Vagina (tissue), 2 donors: Measurements from ENCODE around the gene THSD7A.

Source experiments
- POLR2A ChIP-seq, 2 donors: fragments of 450-650 bp; IDR thresholded peaks; one replicate each; pipeline ENCODE4 v1.6.1; 2017; ENCODE audit warnings: antibody characterized with exemption in 2 of 2, mild to moderate bottlenecking in 2 of 2, moderate library complexity in 2 of 2
- POLR2AphosphoS5 ChIP-seq, 2 donors: sonication (generic); formaldehyde crosslinking; IDR thresholded peaks; one replicate each; pipeline ENCODE4 v1.9.0; 2017; ENCODE audit warnings: antibody characterized with exemption in 2 of 2, mild to moderate bottlenecking in 2 of 2, low read depth in 1 of 2; ENCODE audit not compliant: insufficient read depth in 1 of 2
- TF ChIP-seq, protein P1 (sequence below), 3 experiments: fragments of 450-650 bp in 2 of 3; fragments of 200-600 bp in 1 of 3; sonication (generic) in 1 of 3; IDR thresholded peaks; one replicate each; pipeline ENCODE4 v1.5.1; 2017 to 2019; ENCODE audit warnings: antibody characterized with exemption in 3 of 3, mild to moderate bottlenecking in 2 of 3, moderate library complexity in 2 of 3

DNA sequence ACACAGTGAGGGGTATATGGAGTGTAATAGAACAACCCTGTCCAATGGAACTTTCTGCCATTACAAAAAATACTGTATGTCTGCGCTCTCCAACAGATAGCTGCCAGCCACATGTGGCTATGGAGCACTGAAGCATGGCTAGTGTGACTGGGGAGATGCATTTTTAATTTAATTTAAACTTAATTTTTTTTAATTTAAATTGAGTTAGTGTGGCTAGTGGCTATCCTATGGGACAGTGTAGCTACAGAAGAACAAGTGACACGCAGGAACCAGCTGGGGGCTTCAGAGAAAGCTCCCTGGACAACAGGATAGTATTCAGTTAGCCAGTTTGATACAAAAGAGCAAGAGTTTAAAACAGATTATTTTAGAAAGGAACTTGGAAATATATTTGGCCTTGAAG lies 408.0 kb downstream of the THSD7A start:
- TF ChIP-seq, protein P1, sequence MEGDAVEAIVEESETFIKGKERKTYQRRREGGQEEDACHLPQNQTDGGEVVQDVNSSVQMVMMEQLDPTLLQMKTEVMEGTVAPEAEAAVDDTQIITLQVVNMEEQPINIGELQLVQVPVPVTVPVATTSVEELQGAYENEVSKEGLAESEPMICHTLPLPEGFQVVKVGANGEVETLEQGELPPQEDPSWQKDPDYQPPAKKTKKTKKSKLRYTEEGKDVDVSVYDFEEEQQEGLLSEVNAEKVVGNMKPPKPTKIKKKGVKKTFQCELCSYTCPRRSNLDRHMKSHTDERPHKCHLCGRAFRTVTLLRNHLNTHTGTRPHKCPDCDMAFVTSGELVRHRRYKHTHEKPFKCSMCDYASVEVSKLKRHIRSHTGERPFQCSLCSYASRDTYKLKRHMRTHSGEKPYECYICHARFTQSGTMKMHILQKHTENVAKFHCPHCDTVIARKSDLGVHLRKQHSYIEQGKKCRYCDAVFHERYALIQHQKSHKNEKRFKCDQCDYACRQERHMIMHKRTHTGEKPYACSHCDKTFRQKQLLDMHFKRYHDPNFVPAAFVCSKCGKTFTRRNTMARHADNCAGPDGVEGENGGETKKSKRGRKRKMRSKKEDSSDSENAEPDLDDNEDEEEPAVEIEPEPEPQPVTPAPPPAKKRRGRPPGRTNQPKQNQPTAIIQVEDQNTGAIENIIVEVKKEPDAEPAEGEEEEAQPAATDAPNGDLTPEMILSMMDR (IDR thresholded peaks at IDR 0.05): no peak
- TF ChIP-seq POLR2AphosphoS5 (IDR thresholded peaks at IDR 0.05; ENCODE audit: insufficient read depth in 1 of 2, low read depth in 1 of 2) (no peak), POLR2A (IDR thresholded peaks at IDR 0.05) (no peak)
